Measurements from ENCODE around the gene CSAG2.

The CSAG2 gene

GRCh38 chrX:152674135-152674534 lies 34.9 kb downstream of the CSAG2 start:
- Mint-ChIP-seq H3K27me3 (ENCODE audit: low read depth, poor library complexity) (peaks cover 13% of the 10 kb centered on the region), H3K27ac (no peak overlapping the region)
- no peak for TF ChIP-seq CTCF (IDR thresholded peaks at IDR 0.05)

GRCh38 chrX:152663086-152663485 lies 46.0 kb downstream of the CSAG2 start:
- TF ChIP-seq CTCF (IDR thresholded peaks at IDR 0.05), result no peak
- H3K27me3 Mint-ChIP-seq (ENCODE audit: low read depth, poor library complexity), result peaks cover 7% of the 10 kb centered on the region
- H3K9me3 Mint-ChIP-seq, result peaks cover 59% of the 10 kb centered on the region
- no peak for DNase-seq
- H3K4me3 Mint-ChIP-seq, result no peak overlapping the region
- no peaks in the 10 kb centered on the region for H3K36me3 Mint-ChIP-seq (ENCODE audit: low read depth)
- no peak overlapping the region for H3K27ac Mint-ChIP-seq
- H3K4me1 Mint-ChIP-seq, result no peaks in the 10 kb centered on the region

More at GRCh38 chrX:152674135-152674534, 34.9 kb downstream of the CSAG2 start:
- H3K4me1 Mint-ChIP-seq, result no peaks in the 10 kb centered on the region
- DNase-seq, result no peak
- H3K4me3 Mint-ChIP-seq, result no peak overlapping the region
- peaks cover 40% of the 10 kb centered on the region for H3K9me3 Mint-ChIP-seq
- no peaks in the 10 kb centered on the region for H3K36me3 Mint-ChIP-seq (ENCODE audit: low read depth)

- peaks cover 43% of the 10 kb centered on the region for H3K9me3 Mint-ChIP-seq
- no peaks in the 10 kb centered on the region for H3K36me3 Mint-ChIP-seq (ENCODE audit: low read depth)
- DNase-seq, result peak; percentile 16
- H3K4me3 Mint-ChIP-seq, result no peak overlapping the region
- no peaks in the 10 kb centered on the region for H3K4me1 Mint-ChIP-seq
- TF ChIP-seq CTCF (IDR thresholded peaks at IDR 0.05), result no peak
- H3K27me3 Mint-ChIP-seq (ENCODE audit: low read depth, poor library complexity), result peaks cover 6% of the 10 kb centered on the region
- no peak overlapping the region for H3K27ac Mint-ChIP-seq
These were observed 50.8 kb downstream of the CSAG2 start for GRCh38 chrX:152658302-152658701.

All from nephron progenitor cell (in vitro differentiated cells).